ENCODE results near the gene NCMAP.
"Not testable (repeated sequence)": the region's sequence is repeated elsewhere in the genome, so short reads cannot be mapped to it uniquely, and the experiment has no call there.

The NCMAP gene, protein sequence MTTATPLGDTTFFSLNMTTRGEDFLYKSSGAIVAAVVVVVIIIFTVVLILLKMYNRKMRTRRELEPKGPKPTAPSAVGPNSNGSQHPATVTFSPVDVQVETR

DNA sequence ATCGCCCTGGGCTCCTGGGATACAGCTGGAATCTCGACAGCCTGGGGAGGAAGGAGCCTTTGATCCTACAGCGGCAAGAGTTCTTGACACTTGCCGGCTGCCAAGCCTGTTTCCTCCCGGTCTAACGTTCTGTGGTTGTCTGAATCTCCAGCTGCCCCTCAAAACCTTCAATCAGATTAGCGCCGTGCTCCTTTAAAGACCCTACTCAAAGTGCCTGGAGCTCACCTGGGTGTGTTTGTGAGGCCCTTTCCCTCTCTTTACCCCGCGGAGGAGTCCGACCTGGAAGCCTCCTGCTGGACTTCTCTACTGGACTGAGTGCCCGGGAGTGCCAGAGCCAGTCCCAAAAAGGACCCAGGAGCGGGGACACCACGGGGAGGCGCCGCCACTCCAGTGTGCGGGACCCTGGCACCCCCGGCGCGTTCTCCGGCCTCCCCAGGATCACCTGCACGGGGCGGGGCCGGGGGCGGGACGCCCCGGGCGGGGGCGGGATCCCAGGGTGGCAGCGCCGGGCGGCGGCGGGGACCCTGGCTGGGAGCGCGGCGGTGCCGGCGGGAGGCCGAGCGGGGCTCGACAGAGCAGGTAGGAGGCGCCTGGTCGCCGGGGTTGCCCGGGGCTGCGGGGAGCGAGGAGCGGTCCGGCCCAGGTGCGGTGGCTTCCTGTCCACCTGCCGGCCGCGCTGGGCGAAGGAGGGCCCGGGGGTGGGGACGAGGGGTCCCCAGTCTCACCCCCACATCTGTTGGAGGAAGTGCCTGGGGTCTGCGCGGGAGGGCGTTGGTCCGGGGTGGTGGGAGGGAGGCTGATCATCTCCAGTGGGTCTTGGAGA lies at the start of gene NCMAP:
Gene NCMAP (plus strand): TSS at position 497 of the 823 bp plus-strand sequence. CDS start 39,344 bp downstream, outside the sequence.
- DNase-seq, result peak; percentile 26

DNA sequence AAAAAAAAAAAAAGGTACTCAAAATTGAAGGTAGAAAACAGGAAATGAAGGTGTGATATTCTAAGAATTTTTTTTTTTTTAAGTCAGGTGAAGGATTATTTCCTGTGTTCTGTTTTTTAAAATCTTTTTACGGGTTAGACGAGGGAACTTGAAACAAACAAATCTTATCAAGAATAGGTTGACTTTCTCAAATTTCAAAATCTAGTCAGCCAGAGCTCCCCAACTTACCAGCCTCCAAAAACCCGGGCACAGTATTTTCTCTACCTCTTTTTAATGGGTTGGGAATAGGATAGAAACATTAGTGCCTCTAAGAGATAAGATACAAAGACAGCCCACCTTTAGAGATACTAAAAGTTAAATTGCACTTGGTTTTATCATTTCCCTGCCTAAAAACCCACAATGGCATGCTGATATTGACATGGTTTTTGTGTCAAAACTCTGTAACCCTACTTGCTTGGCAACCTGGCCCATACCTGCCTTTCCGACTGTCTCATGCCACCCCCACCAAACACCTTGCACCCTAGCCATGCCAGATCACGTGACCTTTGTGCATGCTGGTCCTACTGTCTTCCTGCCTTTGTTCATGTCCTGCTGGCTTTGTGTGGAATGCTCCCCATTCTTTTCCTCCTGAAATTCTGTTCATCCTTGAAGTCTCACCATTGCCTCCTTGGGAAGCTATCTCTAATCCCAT lies 49.1 kb upstream of the NCMAP start:
- no peak for DNase-seq

DNA sequence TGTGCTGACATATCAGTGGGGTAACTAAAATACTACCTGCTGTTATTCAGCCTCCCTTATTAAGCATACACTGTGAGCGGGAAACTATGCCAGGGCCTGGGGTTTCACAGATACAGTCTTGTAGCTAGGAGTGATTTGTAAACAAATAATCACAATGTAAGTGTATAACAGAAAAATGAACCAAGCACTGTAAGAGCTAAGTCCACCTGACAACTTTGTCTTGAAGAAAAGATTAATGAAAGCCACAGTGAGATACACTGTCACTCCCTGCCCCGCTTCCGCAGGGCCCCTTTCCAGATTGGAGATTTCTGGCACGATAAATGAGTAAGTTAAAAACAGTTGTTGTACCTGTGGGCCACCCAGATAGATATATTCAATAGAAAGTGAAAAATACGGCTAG lies 48.5 kb upstream of the NCMAP start:
- DNase-seq, result no peak

DNA sequence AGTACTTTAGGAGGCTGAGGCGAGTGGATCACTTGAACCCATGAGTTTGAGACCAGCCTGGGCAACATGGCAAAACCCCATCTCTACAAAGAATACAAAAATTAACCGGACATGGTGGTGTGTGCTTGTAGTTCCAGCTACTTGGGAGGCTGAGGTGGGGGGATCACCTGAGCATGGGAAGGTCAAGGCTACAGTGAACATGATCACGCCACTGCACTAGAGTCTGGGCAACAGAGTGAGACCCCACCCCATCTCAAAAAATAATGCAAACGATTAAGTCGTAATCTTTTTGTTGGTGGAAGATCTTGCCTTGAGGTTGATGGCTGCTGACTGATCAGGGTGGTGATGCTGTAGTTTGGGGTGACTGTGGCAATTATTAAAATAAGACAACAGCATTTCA lies 47.0 kb upstream of the NCMAP start:
- no peak for DNase-seq

DNA sequence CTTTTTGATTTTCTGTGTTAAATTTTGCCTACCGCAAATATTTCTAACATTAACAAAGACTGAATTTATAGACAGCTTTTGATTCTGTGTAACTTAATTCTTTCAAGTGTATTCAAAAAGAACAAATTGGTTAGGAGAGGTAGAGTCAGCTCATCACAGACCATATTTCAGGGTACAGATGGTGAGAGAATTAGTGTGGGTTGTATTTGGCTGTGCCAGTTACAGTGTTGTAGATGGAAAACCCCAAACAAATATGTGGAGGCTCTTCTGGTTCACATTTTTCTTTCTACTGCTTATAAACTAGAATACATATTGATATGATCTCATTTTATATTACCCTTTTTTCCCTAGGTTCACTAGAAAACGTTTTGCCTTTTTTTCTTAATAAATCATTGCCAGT lies 42.2 kb upstream of the NCMAP start:
- DNase-seq, result no peak

DNA sequence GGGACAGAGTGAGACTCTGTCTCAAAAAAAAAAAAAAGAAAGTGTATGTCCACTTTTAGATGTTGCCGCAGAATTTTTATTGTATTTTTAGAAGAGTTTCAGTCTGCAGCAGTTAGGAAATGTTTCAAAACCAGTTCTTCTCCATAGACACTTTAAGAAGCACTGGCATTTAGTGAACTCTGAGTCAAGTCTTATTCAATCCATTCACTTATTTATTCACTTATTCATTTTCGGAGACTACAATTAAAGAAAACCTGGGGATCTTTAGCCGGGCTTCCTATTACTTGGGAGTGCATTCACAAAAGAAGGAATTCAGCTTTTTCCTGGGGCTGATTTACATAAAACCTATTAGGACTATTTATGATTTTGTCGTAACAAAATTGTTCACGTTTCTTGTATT lies 40.9 kb upstream of the NCMAP start:
- DNase-seq, result no peak

DNA sequence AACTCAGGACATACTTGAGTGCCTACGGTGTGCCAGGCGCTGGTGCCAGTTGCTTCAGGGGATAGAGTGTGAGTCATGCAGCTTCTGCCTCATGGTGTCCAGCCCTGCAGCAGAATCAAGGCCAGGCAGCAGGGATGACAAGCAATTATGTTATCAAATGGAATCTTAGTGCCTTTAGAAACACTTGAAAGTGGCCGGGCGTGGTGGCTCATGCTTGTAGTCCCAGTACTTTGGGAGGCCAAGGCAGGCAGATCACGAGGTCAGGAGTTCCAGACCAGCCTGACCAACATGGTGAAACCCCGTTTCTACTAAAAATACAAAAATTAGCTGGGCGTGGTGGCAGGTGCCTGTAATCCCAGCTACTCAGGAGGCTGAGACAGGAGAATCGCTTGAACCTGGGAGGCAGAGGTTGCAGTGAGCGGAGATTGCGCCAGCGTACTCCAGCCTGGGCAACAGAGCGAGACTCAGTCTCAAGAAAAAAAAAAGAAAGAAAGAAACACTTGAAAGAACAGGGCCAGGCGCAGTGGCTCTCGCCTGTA lies 40.1 kb upstream of the NCMAP start:
- not testable (repeated sequence) for DNase-seq

DNA sequence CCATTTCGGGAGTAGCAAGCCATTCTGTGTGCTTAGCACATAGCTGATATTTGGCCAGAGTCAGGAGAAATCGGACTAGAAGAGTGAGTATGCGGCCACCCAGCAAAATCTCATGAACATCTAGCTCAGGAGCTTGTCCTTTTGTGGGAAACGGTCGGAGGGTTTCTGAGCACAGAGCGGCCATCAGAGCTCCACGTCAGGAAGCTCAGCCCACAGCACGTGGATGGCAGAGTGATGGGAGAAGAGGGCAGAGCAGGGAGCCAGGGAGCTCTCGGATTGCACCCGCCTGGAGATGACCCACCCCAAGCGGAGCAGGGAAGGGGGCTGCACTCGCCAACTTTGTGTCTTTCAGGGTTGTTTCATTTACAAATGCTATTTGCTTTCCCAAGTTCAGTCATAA lies 39.4 kb upstream of the NCMAP start:
- no peak for DNase-seq

DNA sequence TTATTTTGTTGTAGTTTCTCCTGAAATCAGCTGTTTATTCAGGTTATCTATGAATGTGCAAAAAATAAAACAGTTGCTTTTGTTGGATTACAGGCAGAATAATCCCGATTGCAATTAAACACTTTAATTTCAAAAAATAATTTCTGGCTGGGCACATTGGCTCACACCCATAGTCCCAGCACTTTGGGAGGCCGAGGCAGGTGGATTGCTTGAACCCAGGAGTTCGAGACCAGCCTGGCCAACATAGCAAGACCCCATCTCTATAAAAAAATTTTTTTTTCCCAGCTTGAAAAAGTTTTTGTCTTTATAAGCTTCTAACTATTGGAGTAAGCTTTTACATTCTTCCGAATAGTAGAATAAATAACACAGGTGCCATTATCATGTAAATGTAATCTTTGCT lies 38.0 kb upstream of the NCMAP start:
- DNase-seq, result no peak

DNA sequence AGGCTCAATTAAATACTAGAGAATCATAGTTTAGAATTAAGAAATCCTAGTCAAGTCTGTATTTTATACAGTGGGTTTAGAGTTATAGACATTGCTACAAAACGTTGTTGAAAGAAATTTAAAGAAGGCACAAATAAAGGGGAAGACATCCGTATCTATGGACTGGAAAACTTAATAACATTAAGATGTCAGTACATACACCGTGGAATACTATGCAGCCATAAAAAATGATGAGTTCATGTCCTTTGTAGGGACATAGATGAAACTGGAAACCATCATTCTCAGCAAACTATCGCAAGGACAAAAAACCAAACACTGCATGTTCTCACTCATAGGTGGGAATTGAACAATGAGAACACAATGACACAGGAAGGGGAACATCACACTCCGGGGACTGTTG lies 35.6 kb upstream of the NCMAP start:
- DNase-seq, result not testable (repeated sequence)

DNA sequence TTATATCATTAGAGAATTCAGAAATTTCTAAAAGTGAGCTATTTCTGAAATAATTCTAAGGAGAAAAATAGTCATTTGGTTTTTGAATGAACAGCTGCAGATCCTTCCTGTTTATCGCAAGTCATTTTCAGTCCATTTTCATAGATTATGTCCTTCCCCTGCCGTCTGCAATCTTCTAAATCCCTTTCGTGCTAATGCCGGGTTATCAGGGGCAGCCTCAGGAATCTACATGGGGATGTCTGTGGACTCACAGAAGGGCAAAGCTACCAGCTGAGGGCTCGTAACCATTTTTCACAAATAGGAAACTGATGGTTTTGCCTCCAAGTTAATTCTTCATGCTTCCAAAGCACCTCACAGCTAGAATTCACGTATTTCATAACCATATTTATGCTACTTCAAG lies 30.3 kb upstream of the NCMAP start:
- no peak for DNase-seq

DNA sequence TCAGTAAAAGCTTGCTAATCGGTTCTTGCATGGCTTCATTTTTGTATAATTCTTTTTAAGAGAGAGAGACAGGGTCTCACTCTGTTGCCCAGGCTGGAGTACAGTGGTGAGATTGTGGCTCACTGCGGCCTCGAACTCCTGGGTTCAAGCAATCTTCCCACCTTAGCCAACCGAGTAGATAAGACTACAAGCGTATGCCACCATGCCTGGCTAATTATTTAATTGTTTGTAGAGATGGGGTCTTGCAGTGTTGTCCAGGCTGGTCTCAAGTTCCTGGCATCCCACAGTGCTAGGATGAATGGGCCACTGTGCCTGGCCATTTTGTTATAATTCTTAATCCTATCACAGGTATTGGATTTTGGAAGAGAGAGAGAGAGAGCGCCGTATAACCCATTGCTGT lies 29.8 kb upstream of the NCMAP start:
- no peak for DNase-seq

DNA sequence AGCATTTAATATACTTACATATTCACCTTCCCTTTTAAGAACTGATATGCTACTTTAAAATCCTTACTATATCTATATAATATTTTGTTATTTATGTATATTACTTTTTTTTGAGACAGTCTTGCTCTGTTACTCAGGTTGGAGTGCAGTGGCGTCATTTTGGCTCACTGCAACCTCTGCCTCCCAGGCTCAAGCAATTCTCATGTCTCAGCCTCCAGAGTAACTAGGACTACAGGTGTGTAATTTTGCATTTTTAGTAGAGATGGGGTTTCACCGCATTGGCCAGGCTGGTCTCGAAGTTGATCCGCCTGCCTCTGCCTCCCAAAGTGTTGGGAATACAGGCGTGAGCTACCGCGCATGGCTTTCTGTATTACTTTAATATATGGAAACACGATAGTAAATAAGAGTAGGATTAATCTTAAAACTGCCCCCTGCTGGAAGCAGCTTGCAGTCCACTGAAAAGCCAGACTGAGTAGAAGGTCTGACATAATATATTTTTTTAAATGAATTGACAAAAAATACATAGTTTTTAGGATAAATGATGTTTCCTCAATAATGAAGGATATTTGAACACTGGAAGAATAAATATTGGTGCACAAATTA lies 28.8 kb upstream of the NCMAP start:
- peak; percentile 34 for DNase-seq

DNA sequence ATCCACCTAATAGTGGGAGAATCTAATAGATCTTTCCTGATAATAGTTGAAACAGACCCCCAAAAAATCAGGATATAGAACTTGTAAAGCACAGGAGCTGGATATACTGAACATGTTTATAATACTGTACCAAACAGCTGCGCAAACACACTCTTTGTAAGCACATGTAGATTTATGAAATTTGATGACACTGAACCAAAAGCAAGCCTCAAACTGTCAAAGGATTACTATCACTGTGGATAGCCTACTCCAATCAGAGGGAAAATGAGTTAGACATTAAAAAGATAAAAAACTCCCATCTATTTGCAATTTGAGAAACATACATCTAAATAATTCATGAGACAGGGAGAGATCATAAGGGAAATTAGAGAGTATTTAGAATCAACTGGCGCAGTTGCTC lies 27.1 kb upstream of the NCMAP start:
- DNase-seq, result no peak

DNA sequence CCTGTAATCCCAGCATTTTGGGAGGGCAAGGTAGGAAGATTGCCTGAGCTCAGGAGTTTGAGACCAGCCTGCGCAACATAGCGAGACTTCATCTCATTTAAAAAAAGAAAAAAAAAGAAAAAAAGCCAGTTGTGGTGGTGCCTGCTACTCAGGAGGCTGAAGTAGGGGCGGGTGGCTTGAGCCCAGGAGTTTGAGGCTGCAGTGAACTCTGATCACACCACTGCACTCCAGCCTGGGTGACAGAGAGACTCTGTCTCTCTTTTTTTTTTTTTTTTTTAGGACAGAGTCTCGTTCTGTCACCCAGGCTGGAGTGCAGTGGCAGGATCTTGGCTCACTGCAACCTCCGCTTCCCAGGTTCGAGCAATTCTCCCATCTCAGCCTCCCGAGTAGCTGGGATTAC lies 26.6 kb upstream of the NCMAP start:
- DNase-seq, result not testable (repeated sequence)

DNA sequence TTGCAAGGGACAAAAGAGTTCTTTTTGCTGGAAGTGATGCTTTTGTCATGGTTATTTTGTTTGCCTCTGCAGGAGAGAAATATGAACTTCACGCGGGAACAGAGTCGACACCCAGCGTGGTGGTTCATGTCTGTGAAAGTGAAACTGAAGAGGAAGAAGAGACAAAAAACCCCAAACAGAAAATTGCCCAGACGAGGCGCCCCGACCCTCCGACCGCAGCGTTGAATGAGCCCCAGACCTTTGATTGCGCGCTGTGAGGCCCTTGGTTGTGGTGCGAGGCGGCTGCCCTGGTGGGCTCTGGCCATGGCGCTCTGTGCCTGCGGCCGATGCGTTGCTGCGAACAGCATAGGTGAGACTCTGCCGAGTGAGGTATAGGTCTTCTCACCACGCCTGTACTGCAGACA lies 20.9 kb upstream of the NCMAP start:
- peak; percentile 65 for DNase-seq

DNA sequence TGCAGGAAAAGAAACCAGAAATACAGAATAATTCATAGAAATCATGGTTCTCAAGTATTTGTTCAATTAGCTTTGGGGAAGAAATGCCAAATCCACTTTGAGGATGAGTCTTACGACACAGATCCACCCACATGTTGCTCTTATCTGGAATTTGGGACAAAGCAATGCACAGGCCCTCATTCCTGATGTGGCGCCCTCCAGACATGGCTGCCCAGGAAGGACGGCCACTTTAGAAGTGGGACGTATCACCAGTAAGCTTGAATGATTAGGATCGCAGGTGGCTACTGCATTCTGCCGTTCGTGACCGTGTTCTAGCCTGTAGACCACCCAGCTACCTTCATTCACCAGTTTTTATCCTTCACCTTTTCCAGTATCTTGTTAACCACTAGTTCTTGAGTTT lies 20.1 kb upstream of the NCMAP start:
- DNase-seq, result no peak

DNA sequence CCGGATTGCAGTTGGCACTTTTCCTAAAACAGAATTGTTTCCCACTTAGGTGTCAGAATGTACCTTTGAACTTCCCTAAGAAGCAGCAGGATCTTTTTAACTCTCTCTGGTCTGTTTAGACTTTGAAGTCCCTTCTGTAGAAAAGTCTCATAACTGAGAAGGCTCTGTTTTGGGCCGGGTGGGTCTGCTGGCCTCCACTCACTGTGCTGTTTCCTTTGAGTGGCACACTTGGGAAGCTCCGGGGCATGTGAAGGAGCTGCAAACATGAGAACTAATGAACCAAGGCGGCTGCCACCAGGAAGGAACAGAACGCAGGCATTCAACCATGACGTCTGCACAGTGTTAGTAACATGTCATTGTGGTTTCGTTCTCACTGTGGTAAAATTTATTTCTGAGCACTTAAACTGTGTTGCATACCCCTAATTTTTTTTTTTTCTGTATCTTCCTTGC lies 19.5 kb upstream of the NCMAP start:
- DNase-seq, result peak; percentile 55

DNA sequence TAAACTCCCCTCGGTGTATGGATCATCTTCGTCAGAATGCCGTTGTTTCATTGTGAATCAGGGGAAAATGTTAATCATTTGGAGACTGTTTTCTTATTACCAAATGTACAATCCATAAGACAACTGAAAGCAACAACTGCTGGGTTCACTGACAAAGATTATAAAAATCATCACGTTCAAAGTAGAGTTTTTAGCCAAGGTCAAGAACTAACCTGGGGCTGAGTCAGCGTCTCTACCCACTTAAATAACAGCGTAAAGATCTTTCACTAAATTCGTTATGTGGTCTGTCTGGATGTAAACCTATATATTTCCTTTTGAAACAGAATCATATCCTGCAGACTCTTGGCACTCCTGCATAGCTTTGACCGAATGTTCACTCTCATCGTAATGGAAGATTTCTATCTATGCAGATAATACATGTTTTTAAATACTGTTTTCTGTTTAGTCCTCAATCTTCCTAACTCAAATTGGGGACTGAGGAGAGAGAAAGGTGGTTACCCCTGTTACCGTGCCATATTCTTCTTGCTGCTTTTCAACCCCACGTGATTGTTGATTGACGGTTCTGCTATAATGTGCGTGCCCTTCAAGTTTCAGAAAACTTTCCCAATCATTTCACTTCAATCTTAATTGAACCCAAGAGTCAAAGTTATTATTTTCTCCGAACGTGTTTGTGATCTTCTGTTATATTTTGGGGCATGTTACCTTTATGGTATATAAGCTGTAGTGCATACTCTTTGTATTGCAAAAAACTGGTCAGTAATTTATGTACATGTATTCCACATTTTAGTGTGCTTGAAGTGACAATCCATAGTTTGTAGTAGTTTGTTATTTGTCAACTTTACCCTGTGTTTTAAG lies 15.6 kb upstream of the NCMAP start:
- DNase-seq, result peak; percentile 26

DNA sequence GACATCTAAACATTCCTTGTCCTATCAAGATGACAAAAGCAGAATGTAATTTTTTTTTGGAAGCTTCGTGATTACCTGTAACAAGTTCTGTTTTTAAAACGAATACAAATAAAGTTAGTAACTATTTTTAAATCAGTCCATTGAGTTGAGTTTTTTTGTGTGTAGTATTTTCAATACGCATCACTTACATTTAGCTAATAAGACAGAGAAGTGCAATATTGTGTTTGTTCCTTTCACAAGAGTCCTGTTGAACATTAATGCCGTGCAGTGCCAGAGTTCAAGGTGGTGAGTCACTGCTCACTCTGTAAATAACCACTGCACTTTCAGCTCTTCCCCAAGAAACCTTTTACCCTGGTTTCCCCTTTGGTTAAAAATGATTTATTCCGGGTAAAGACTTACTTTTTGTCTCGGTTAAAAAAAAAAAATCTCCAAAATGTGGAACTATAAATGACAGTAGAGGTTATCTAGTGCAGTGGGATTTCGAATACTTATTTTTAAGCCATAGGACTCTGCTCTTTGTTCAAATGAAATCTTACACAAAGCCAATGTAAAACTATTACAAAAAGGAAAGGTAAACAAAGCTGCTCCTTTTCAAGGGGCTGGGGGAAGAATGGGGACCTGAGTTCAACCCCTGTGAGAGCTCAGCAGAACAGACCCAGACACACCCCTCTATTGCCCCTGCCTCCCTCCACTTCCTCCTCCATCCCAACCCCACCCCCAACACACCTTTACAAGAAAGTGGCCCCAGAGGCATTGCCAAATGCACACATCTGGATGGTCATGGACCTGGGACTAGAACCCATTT lies 14.8 kb upstream of the NCMAP start:
- DNase-seq, result peak; percentile 39

DNA sequence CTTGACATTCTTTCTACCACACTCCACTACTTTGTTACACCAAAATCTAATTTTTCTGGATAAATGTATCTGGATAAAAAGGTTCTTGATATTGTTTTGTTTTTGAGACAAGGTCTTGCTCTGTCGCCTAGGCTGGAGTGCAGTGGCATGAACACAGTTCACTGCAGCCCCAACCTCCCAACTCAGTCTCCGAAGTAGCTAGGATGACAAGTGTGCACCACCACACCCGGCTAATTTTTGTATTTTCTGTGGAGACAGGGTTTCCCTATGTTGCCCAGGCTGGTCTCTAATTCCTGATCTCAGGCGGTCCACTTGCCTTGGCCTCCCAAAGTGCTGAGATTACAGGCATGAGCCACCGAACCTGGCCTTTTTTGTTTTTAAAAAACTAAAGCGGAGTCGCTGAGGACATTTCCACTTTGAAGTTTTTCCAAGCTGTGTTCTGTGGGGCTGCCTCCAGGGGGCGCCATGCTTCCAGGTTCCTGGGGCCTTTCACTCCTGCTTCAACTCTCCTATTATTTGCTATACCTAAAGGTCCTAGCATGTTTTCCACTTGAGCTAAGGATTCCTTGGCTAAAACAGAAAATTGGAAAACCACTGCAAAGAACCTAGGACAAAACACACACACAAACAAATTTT lies 14.1 kb upstream of the NCMAP start:
- DNase-seq, result no peak
